Measurements from ENCODE around the gene MAP2. TPM values are rescaled to one million over a fixed set of nuclear protein-coding genes. Genes with fewer than 3 reads are reported as not detected.

Gene MAP2
- total and polyA plus RNA-seq, 2 experiments from 2014 or later = 2.9 to 4.4 TPM

DNA sequence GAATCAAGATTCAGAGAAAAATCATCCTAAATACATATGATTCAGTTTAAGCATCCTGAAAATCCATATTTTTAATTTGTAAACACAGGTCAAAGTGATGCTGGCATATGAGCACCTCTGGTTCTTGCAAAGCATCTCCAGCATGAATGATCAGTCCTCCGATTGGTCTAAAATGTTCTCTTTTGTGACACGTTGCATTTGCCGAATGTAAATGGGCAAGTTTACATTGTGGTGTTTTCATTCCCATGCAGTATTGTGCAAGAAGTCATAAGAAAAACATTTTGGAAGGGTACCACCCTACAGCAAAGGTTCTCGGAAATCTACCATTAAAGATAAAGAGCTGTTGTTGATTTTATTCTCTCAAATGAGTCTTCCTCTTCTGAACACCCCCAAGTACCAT lies 239.8 kb downstream of the MAP2 start:
- Mint-ChIP-seq H3K9me3 (no peaks in the 10 kb centered on the region), H3K4me3 (no peak overlapping the region), H3K27me3 (ENCODE audit: insufficient read depth, low read depth, poor library complexity) (peaks cover 3% of the 10 kb centered on the region), H3K36me3 (ENCODE audit: low read depth) (no peaks in the 10 kb centered on the region), H3K27ac (no peak overlapping the region), H3K4me1 (peaks cover 40% of the 10 kb centered on the region)
- Histone ChIP-seq H3K4me3 (no peak overlapping the region), H3K27me3 (ENCODE audit: insufficient read depth) (no peaks in the 10 kb centered on the region), H3F3A (replicated peaks; ENCODE audit: low read depth) (no peaks in the 10 kb centered on the region), H3K36me3 (ENCODE audit: insufficient read depth) (no peaks in the 10 kb centered on the region), H4K20me1 (replicated peaks; ENCODE audit: insufficient read depth) (no peaks in the 10 kb centered on the region), H3K27ac (ENCODE audit: low read depth) (no peak overlapping the region), H2AFZ (no peak overlapping the region), H3K4me1 (ENCODE audit: insufficient read depth) (peaks cover 39% of the 10 kb centered on the region), H3K4me2 (no peak overlapping the region), H3K9me2 (ENCODE audit: insufficient read depth) (no peaks in the 10 kb centered on the region), H3K79me2 (replicated peaks; ENCODE audit: insufficient read depth) (no peaks in the 10 kb centered on the region)
- no peak for ATAC-seq
- DNase-seq (ENCODE audit: low spot score) = no peak
- TF ChIP-seq ZNF331 (CRISPR knock-in tag; IDR thresholded peaks at IDR 0.05; ENCODE audit: low read depth) = no peak
- TF ChIP-seq, protein P1, sequence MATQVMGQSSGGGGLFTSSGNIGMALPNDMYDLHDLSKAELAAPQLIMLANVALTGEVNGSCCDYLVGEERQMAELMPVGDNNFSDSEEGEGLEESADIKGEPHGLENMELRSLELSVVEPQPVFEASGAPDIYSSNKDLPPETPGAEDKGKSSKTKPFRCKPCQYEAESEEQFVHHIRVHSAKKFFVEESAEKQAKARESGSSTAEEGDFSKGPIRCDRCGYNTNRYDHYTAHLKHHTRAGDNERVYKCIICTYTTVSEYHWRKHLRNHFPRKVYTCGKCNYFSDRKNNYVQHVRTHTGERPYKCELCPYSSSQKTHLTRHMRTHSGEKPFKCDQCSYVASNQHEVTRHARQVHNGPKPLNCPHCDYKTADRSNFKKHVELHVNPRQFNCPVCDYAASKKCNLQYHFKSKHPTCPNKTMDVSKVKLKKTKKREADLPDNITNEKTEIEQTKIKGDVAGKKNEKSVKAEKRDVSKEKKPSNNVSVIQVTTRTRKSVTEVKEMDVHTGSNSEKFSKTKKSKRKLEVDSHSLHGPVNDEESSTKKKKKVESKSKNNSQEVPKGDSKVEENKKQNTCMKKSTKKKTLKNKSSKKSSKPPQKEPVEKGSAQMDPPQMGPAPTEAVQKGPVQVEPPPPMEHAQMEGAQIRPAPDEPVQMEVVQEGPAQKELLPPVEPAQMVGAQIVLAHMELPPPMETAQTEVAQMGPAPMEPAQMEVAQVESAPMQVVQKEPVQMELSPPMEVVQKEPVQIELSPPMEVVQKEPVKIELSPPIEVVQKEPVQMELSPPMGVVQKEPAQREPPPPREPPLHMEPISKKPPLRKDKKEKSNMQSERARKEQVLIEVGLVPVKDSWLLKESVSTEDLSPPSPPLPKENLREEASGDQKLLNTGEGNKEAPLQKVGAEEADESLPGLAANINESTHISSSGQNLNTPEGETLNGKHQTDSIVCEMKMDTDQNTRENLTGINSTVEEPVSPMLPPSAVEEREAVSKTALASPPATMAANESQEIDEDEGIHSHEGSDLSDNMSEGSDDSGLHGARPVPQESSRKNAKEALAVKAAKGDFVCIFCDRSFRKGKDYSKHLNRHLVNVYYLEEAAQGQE (IDR thresholded peaks at IDR 0.05; ENCODE audit: unreplicated experiment) = no peak
- TF ChIP-seq NANOG (IDR thresholded peaks at IDR 0.05; ENCODE audit: borderline replicate concordance) = no peak
- TF ChIP-seq JUNB (IDR thresholded peaks at IDR 0.05; ENCODE audit: unreplicated experiment) = no peak
- TF ChIP-seq ZNF114 (CRISPR knock-in tag; IDR thresholded peaks at IDR 0.05) = no peak
- TF ChIP-seq, protein P2, sequence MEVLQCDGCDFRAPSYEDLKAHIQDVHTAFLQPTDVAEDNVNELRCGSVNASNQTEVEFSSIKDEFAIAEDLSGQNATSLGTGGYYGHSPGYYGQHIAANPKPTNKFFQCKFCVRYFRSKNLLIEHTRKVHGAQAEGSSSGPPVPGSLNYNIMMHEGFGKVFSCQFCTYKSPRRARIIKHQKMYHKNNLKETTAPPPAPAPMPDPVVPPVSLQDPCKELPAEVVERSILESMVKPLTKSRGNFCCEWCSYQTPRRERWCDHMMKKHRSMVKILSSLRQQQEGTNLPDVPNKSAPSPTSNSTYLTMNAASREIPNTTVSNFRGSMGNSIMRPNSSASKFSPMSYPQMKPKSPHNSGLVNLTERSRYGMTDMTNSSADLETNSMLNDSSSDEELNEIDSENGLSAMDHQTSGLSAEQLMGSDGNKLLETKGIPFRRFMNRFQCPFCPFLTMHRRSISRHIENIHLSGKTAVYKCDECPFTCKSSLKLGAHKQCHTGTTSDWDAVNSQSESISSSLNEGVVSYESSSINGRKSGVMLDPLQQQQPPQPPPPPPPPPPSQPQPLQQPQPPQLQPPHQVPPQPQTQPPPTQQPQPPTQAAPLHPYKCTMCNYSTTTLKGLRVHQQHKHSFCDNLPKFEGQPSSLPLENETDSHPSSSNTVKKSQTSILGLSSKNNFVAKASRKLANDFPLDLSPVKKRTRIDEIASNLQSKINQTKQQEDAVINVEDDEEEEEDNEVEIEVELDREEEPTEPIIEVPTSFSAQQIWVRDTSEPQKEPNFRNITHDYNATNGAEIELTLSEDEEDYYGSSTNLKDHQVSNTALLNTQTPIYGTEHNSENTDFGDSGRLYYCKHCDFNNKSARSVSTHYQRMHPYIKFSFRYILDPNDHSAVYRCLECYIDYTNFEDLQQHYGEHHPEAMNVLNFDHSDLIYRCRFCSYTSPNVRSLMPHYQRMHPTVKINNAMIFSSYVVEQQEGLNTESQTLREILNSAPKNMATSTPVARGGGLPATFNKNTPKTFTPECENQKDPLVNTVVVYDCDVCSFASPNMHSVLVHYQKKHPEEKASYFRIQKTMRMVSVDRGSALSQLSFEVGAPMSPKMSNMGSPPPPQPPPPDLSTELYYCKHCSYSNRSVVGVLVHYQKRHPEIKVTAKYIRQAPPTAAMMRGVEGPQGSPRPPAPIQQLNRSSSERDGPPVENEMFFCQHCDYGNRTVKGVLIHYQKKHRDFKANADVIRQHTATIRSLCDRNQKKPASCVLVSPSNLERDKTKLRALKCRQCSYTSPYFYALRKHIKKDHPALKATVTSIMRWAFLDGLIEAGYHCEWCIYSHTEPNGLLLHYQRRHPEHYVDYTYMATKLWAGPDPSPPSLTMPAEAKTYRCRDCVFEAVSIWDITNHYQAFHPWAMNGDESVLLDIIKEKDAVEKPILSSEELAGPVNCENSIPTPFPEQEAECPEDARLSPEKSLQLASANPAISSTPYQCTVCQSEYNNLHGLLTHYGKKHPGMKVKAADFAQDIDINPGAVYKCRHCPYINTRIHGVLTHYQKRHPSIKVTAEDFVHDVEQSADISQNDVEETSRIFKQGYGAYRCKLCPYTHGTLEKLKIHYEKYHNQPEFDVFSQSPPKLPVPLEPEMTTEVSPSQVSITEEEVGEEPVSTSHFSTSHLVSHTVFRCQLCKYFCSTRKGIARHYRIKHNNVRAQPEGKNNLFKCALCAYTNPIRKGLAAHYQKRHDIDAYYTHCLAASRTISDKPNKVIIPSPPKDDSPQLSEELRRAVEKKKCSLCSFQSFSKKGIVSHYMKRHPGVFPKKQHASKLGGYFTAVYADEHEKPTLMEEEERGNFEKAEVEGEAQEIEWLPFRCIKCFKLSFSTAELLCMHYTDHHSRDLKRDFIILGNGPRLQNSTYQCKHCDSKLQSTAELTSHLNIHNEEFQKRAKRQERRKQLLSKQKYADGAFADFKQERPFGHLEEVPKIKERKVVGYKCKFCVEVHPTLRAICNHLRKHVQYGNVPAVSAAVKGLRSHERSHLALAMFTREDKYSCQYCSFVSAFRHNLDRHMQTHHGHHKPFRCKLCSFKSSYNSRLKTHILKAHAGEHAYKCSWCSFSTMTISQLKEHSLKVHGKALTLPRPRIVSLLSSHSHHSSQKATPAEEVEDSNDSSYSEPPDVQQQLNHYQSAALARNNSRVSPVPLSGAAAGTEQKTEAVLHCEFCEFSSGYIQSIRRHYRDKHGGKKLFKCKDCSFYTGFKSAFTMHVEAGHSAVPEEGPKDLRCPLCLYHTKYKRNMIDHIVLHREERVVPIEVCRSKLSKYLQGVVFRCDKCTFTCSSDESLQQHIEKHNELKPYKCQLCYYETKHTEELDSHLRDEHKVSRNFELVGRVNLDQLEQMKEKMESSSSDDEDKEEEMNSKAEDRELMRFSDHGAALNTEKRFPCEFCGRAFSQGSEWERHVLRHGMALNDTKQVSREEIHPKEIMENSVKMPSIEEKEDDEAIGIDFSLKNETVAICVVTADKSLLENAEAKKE (CRISPR knock-in tag; IDR thresholded peaks at IDR 0.05) = no peak
- TF ChIP-seq POLR2AphosphoS5 (IDR thresholded peaks at IDR 0.05; ENCODE audit: low read depth) = no peak
- no peak for TF ChIP-seq CREB1 (CRISPR knock-in tag; IDR thresholded peaks at IDR 0.05; ENCODE audit: low read depth)
- TF ChIP-seq STAT1 (IDR thresholded peaks at IDR 0.05; ENCODE audit: unreplicated experiment) = no peak
- no peak for TF ChIP-seq EZH2phosphoT487 (IDR thresholded peaks at IDR 0.05; ENCODE audit: unreplicated experiment)
- TF ChIP-seq, protein P3, sequence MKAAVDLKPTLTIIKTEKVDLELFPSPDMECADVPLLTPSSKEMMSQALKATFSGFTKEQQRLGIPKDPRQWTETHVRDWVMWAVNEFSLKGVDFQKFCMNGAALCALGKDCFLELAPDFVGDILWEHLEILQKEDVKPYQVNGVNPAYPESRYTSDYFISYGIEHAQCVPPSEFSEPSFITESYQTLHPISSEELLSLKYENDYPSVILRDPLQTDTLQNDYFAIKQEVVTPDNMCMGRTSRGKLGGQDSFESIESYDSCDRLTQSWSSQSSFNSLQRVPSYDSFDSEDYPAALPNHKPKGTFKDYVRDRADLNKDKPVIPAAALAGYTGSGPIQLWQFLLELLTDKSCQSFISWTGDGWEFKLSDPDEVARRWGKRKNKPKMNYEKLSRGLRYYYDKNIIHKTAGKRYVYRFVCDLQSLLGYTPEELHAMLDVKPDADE (IDR thresholded peaks at IDR 0.05) = no peak

All from GM23338 (cell line).